ENCODE data around the gene GIGYF1. TPM values are rescaled to one million over a fixed set of nuclear protein-coding genes. Genes with fewer than 3 reads are reported as not detected.
"Not testable (repeated sequence)": the region's sequence is repeated elsewhere in the genome, so short reads cannot be mapped to it uniquely, and the experiment has no call there.

Gene GIGYF1
- total RNA-seq, 1 donor from 2014 or later, result 53.9 TPM

DNA sequence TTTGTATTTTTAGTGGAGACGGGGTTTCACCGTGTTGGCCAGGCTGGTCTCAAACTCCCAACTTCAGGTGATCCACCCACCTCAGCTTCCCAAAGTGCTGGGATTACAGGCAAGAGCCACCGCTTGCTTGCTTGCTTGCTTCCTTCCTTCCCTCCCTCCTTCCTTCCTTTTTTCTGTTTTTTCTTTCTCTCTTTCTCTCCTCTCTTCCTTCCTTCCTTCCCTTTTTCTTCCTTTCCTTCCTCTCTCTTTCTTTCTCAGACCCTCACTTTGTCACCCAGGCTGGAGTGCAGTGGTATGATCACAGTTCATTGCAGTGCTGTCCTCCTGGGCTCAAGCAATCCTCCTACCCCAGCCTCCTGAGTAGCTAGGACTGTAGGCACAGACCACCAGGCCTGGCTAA, 7.0 kb upstream of the GIGYF1 start:
- H3K4me1 Mint-ChIP-seq (ENCODE audit: low read depth), result not testable (repeated sequence)

DNA sequence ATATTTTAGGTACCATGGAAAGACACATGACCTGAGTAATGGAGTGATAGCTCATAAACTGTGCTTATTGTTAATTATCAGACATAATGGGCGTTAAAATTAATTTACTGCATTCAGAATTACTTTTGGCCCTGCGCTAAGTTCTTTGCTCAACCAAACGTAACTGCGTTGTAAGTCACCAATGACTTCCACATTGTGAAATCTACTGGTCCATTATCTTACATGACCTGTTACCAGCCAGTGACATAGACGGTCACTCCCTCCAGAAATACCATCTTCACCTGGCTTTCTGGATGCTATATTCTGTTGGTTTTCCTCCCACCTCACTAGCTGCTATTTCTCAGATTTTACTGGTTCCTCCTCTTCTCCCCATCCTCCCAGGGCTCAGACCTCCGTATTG, 5.0 kb upstream of the GIGYF1 start:
- peaks cover 19% of the 10 kb centered on the region for H3K27me3 Mint-ChIP-seq (ENCODE audit: low read depth)
- no peaks in the 10 kb centered on the region for H3K9me3 Mint-ChIP-seq
- no peak for DNase-seq (ENCODE audit: low spot score)
- no peaks in the 10 kb centered on the region for H3K36me3 Mint-ChIP-seq (ENCODE audit: low read depth)
- no peak overlapping the region for H3K4me3 Mint-ChIP-seq (ENCODE audit: low read depth)
- intact Hi-C loops (cut with micrococcal nuclease), result no loop called here
- no peak overlapping the region for H3K27ac Mint-ChIP-seq
- peaks cover 7% of the 10 kb centered on the region for H3K4me1 Mint-ChIP-seq (ENCODE audit: low read depth)

More for the DNA sequence above, 7.0 kb upstream of the GIGYF1 start:
- DNase-seq (ENCODE audit: low spot score); H3K9me3 Mint-ChIP-seq; H3K4me3 Mint-ChIP-seq (ENCODE audit: low read depth); intact Hi-C loops (cut with micrococcal nuclease); H3K36me3 Mint-ChIP-seq (ENCODE audit: low read depth); H3K27ac Mint-ChIP-seq: not testable (repeated sequence)
- H3K27me3 Mint-ChIP-seq (ENCODE audit: low read depth), result peaks cover 14% of the 10 kb centered on the region

DNA sequence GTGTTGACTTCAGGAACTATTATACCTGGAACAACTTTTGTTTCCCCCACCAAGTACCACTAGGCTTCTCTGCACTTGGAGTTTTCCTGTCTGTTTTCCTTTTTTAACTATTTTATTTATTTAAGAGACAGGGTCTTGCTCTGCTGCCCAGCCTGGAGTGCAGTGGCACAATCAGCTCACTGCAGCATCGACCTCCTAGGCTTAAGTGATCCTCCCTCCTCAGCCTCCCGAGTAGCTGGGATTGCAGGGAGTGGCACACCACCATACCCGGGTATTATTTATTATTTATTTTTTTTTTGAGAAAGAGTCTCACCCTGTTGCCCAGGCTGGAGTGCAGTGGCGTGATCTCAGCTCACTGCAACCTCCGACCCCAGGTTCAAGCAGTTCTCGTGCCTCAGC, 2.1 kb upstream of the GIGYF1 start:
- no peak for DNase-seq (ENCODE audit: low spot score)
- no peaks in the 10 kb centered on the region for H3K9me3 Mint-ChIP-seq
- no peak overlapping the region for H3K4me3 Mint-ChIP-seq (ENCODE audit: low read depth)
- H3K27me3 Mint-ChIP-seq (ENCODE audit: low read depth), result peaks cover 13% of the 10 kb centered on the region
- peaks cover 18% of the 10 kb centered on the region for H3K36me3 Mint-ChIP-seq (ENCODE audit: low read depth)
- intact Hi-C loops (cut with micrococcal nuclease), result no loop called here
- H3K4me1 Mint-ChIP-seq (ENCODE audit: low read depth), result peaks cover 23% of the 10 kb centered on the region
- no peak overlapping the region for H3K27ac Mint-ChIP-seq

DNA sequence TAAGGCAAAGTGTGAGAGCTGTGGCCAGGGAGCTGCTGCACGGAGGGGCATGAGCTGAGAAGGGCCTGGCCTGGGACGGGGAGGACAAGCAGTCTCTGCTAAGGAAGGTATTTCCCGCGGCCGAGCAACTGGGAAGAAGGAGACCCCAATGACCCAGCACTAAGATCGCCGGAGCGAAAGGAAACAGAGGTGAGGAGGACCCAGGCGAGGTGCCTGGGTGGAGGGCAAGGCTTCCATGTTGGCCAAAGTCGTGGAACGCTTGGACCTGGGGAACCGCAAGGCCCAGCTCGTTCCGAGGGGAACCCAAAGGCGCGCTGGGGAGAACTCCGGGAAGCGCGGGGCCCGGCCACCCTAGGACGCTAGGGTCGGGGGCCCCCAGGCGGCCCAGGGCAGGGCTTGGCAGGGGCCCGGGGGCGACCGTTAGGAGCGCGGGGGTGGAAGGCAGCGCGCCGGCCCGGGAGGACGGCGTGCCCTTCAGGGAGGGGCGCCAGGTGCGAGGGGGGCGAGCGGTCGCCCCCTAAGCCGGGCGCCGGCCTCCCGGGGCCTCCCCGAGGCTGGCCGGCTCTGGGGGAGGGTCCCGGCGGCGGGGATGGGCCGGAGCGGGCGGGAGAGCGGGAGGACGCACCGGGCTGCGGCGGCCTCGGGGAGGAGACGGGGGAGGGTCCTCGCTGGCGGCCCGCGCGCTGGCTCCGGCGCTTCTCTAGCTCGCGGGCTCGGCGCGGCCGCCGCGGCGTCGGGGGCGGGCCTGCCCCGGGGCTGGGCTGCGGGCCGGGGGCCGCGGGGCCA, 545 bp downstream of the GIGYF1 start:
- DNase-seq (ENCODE audit: low spot score), result no peak
- Mint-ChIP-seq H3K27ac (peak overlapping the region; percentile 82), H3K36me3 (ENCODE audit: low read depth) (peaks cover 28% of the 10 kb centered on the region), H3K27me3 (ENCODE audit: low read depth) (peaks cover 7% of the 10 kb centered on the region), H3K4me1 (ENCODE audit: low read depth) (peaks cover 23% of the 10 kb centered on the region), H3K9me3 (no peaks in the 10 kb centered on the region), H3K4me3 (ENCODE audit: low read depth) (peak overlapping the region; percentile 90)
- intact Hi-C loops (cut with micrococcal nuclease), result loop anchor here (1.0 to 5.0 kb wide), 3 partner anchors 12 to 131 kb away; partner anchors contain the start of gene GNB2

DNA sequence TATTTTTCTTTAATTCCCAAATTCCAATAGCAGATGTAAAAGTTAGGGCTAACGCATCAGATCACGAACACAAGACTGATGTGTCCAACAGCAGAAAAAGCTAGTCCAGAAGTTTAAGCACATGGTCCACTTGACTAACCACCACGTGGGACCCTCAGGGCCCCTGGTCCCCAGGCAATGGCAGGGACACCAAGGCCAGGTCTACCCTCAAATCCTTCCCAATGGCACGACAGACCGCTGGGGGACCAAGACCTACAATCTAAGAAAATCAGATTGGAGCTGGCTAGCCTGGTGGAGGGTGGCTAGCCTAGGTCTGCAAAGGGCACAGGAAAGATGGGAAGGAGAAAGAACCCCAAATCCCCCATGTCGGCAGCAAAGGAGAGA, 1.5 kb downstream of the GIGYF1 start:
- Mint-ChIP-seq H3K27ac (peak overlapping the region; percentile 82), H3K36me3 (ENCODE audit: low read depth) (peaks cover 37% of the 10 kb centered on the region), H3K9me3 (no peaks in the 10 kb centered on the region), H3K4me1 (ENCODE audit: low read depth) (peaks cover 23% of the 10 kb centered on the region), H3K27me3 (ENCODE audit: low read depth) (peaks cover 7% of the 10 kb centered on the region), H3K4me3 (ENCODE audit: low read depth) (peak overlapping the region; percentile 90)
- intact Hi-C loops (cut with micrococcal nuclease), result loop anchor here (5.0 kb wide), 1 partner anchor 130 kb away; no protein-coding TSS in a partner anchor
- DNase-seq (ENCODE audit: low spot score), result no peak

DNA sequence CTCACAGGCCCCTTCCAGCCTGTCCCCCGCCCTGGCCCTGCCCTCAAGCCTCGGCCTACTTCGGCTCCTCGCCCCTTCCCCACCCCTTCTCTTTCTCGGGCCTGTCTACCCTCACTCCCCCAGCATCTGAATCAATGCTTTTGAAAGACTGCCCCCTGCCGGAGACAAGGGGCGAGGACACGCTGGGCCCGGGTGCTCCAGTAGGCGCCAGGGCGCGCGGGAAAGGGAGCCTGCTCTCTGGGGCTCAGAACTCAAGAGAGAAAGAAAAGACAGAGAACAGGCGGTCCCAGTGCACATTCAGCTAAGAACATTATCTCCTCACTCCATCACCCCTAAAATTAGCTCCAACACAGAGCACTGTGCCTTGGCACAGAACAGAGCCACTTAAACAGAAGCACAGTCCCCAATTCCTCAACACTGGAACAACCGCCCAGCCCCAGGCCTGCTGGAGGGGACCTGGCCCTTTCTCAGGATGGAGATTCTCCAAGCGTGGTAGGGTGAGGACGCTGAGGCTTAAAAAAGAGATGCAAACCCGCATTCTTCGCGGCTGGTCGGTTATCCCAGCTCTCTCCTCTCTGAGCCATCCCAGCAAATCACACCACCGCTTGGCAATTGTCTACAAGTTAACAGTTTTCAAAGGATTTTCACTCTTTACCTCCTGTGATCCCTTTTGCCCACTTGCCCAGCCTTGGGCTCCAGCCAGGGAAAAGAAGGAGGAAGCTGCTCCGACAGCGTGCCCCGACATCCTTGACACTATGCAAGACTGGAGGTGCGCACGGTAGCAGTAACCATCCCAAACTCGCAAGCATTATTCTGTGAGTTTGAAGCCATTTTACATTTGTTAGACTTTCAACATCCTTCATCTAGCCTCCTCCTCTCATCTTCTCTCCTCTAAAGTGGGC, 2.1 kb downstream of the GIGYF1 start:
- Mint-ChIP-seq H3K4me3 (ENCODE audit: low read depth) (peak overlapping the region; percentile 90), H3K4me1 (ENCODE audit: low read depth) (peaks cover 23% of the 10 kb centered on the region), H3K27ac (peak overlapping the region; percentile 0), H3K36me3 (ENCODE audit: low read depth) (peaks cover 37% of the 10 kb centered on the region), H3K27me3 (ENCODE audit: low read depth) (peaks cover 5% of the 10 kb centered on the region), H3K9me3 (no peaks in the 10 kb centered on the region)
- DNase-seq (ENCODE audit: low spot score), result peak; percentile 74
- intact Hi-C loops (cut with micrococcal nuclease), result loop anchor here (1.0 to 5.0 kb wide), 2 partner anchors 88 to 130 kb away; no protein-coding TSS in a partner anchor

DNA sequence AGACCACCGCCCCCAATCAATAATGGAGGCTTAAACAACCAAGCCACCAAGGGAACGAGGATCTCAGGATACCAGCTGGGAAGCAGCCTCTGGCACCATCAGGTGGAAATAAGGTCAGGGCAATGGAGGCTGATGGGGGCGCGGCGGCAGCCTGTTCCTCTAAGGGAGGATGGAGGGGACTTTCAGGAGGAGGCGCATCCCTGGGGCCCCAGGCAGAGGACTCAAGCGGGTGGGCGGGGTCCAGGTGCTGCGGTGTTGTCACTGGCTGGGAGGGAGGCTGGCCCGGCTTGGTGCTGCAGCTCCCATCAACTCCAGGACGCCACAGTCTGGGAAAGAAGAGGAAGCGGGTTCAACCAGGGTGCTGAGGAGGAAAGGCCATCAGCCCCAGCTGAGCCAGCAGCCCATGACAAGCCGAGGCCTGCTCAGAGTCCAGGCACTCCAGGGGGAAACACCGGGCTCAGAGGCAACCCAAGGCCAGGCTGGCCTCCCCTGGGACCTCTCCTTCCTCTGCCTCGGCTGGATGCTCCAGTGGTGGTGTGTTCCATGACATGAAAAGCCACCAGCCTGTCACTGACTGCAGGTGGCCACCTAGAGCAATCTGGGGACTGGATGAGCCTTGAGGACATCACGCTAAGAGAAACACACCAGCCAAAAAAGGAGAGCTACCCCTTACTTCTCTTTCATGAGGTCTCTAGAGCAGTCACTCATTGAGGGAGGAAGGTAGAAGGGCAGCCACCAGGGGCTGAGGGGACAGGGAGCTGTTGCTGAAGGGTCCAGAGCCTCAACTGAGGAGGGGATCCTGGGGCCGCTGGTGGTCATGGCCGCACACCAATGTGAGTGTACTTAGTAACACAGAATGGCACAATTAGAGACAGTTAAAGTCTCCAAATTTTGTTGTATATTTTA, 4.6 kb downstream of the GIGYF1 start:
- no peak overlapping the region for H3K4me3 Mint-ChIP-seq (ENCODE audit: low read depth)
- intact Hi-C loops (cut with micrococcal nuclease), result loop anchor here (5.0 kb wide), 1 partner anchor 127 kb away; no protein-coding TSS in a partner anchor
- no peak for DNase-seq (ENCODE audit: low spot score)
- peaks cover 16% of the 10 kb centered on the region for H3K4me1 Mint-ChIP-seq (ENCODE audit: low read depth)
- no peaks in the 10 kb centered on the region for H3K9me3 Mint-ChIP-seq
- H3K27me3 Mint-ChIP-seq (ENCODE audit: low read depth), result no peaks in the 10 kb centered on the region
- H3K27ac Mint-ChIP-seq, result peak overlapping the region; percentile 6
- H3K36me3 Mint-ChIP-seq (ENCODE audit: low read depth), result peaks cover 48% of the 10 kb centered on the region

DNA sequence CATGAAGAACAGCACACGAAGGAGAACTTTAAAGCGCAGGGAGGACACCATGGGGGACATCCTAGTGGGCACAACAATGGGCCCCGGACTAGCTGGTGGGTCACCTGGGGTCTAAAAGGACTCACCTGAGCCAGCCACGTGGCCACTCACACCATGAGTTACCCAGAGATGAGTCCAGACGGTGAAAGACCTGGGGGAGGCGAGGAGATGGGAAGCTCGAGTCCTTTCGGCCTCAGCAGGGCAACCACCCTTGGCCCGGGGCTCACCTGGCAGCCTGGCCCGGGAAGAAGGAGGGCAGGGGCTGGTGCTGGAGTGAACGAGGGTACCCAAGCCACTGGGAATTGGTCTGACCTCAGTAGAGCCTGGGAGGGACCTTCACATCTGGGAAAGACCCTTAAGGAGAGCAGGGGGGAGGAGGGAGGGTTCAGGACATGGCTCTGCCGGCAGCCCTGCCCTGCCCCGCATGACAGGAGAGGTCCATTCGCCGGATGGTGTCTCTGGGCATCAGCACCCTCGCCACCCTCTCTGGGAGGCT, 5.7 kb downstream of the GIGYF1 start:
- Mint-ChIP-seq H3K36me3 (ENCODE audit: low read depth) (peaks cover 52% of the 10 kb centered on the region), H3K4me1 (ENCODE audit: low read depth) (peaks cover 16% of the 10 kb centered on the region), H3K27me3 (ENCODE audit: low read depth) (no peaks in the 10 kb centered on the region), H3K27ac (no peak overlapping the region), H3K4me3 (ENCODE audit: low read depth) (no peak overlapping the region), H3K9me3 (no peaks in the 10 kb centered on the region)
- no peak for DNase-seq (ENCODE audit: low spot score)
- intact Hi-C loops (cut with micrococcal nuclease), result no loop called here

DNA sequence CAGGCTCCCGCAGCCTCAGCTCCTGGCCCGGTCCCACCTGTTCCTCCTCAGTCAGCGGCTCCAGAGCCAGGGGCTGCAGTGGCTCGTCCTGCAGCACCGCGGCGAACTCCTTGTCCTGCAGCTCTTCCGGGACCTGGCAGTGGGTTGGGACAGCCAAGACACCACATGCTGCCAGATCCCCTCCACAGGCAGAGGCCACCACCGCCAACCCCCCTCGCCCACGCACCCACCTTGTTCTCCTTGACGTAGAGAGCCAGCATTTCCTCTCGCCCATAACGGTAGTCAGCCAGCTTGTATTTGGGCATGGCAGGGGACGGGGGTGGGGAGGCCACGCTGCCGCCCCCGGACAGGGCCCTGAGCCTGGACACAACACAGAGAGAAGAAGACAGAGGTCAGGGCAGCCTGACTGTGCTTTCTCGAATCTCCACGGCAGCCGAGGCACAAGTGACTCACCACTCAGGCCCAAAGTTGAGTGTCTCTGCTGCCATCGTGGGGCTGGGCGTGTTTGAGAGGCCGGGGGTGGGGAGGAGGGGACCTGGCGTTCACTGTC, 6.2 kb downstream of the GIGYF1 start:
- H3K4me1 Mint-ChIP-seq (ENCODE audit: low read depth), result peaks cover 13% of the 10 kb centered on the region
- peaks cover 49% of the 10 kb centered on the region for H3K36me3 Mint-ChIP-seq (ENCODE audit: low read depth)
- H3K27me3 Mint-ChIP-seq (ENCODE audit: low read depth), result no peaks in the 10 kb centered on the region
- intact Hi-C loops (cut with micrococcal nuclease), result no loop called here
- H3K9me3 Mint-ChIP-seq, result no peaks in the 10 kb centered on the region
- no peak for DNase-seq (ENCODE audit: low spot score)
- no peak overlapping the region for H3K27ac Mint-ChIP-seq
- no peak overlapping the region for H3K4me3 Mint-ChIP-seq (ENCODE audit: low read depth)

DNA sequence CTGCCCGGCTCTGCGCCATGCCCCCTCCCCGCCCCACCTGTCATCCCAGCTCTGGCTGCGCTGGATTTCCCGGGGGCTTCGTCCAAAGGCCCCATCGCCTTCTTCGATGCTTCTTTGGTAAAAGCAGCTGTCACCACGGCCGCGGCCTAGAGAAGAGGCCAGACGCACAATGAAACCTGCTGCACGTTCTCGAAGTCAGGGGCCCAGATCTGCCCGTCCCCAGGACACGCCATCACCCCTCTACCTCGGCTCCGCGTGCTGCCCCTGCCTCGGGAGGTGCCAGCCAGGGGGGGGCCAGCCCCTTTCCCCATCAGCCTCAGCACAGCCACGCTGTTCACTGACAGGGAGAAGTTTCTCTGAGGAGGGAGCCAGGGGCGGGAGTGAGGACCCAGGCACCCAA, 6.8 kb downstream of the GIGYF1 start:
- Mint-ChIP-seq H3K27ac (no peak overlapping the region), H3K36me3 (ENCODE audit: low read depth) (peaks cover 43% of the 10 kb centered on the region), H3K4me3 (ENCODE audit: low read depth) (no peak overlapping the region), H3K9me3 (no peaks in the 10 kb centered on the region), H3K4me1 (ENCODE audit: low read depth) (peaks cover 7% of the 10 kb centered on the region), H3K27me3 (ENCODE audit: low read depth) (no peaks in the 10 kb centered on the region)
- DNase-seq (ENCODE audit: low spot score), result no peak
- intact Hi-C loops (cut with micrococcal nuclease), result no loop called here

DNA sequence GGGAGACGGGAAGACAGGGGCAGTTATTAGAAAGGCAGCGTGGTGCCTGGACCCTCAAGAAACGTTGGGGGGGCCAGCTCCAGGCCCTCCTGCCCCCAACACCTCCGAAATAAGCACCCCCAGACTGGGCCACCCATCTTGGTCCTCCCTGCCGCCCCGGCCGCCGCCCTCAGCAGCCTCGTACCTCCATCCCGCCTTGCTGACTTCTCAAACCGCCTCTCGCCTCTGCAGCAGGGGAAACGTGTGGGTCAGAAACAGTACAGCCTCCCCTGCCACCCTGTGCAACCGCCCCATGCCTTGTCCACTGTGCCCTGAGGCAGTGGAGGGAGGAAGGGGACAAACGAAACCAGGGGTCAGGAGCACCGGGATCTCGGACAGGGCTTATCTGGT, 7.2 kb downstream of the GIGYF1 start:
- DNase-seq (ENCODE audit: low spot score), result no peak
- Mint-ChIP-seq H3K9me3 (no peaks in the 10 kb centered on the region), H3K27me3 (ENCODE audit: low read depth) (no peaks in the 10 kb centered on the region), H3K4me1 (ENCODE audit: low read depth) (peaks cover 3% of the 10 kb centered on the region), H3K4me3 (ENCODE audit: low read depth) (no peak overlapping the region), H3K36me3 (ENCODE audit: low read depth) (peaks cover 42% of the 10 kb centered on the region), H3K27ac (no peak overlapping the region)
- intact Hi-C loops (cut with micrococcal nuclease), result no loop called here

All from activated T-helper 2 cell treated with anti-CD3 and anti-CD28 coated beads, Interferon-gamma antibody, Interleukin-2, Interleukin-4, amounts not matched to agents 10 μg/mL and 5 μg/mL and 100 μg/mL, durations not matched to agents 14 hours and 24 hours and 36 hours (primary cell).